ENCODE data around the gene GFPT2.

Gene GFPT2

GRCh38 chr5:180353048-180353979, at the start of gene GFPT2:
Gene GFPT2, minus strand, starts transcription at chr5:180353336. Its CDS starts 119 bp downstream, at chr5:180353217.
- no peaks in the 10 kb centered on the region for H3K9me3 ChIP-seq (ENCODE audit: control insufficient read depth, low read length)
- DNase-seq (ENCODE audit: low read depth) = peak; percentile 95

DNA sequence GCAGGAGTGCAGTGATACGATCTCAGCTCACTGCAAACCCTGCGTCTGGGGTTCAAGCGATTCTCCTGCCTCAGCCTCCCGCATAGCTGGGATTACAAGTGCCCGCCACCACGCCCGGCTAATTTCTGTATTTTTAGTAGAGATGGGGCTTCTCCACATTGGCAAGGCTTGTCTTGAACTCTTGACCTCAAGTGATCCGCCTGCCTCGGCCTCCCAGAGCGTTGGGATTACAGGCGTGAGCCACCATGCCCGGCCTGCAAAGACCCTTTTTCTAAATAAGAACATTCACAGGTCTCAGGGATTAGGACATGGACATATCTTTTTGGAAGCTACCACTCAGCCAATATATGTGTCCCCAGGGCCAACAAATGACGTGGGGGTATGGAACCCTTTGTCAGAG, 49.6 kb upstream of the GFPT2 start:
- no peaks in the 10 kb centered on the region for H3K4me1 ChIP-seq (ENCODE audit: control insufficient read depth, insufficient read depth, low read length)
- no peaks in the 10 kb centered on the region for H3K36me3 ChIP-seq (ENCODE audit: control insufficient read depth, insufficient read depth, low read length, severe bottlenecking)
- no peak overlapping the region for H3K9ac ChIP-seq (ENCODE audit: low read length)
- peaks cover 6% of the 10 kb centered on the region for H3K9me3 ChIP-seq (ENCODE audit: control insufficient read depth, low read length)
- DNase-seq (ENCODE audit: low read depth) = no peak
- H3K27me3 ChIP-seq (replicated peaks; ENCODE audit: control insufficient read depth, insufficient read depth, low read length) = no peaks in the 10 kb centered on the region
- no peak overlapping the region for H3K4me3 ChIP-seq (ENCODE audit: low read length)

More at GRCh38 chr5:180353048-180353979, at the start of gene GFPT2:
- peaks cover 9% of the 10 kb centered on the region for H3K27me3 ChIP-seq (replicated peaks; ENCODE audit: control insufficient read depth, insufficient read depth, low read length)
- no peaks in the 10 kb centered on the region for H3K36me3 ChIP-seq (ENCODE audit: control insufficient read depth, insufficient read depth, low read length, severe bottlenecking)
- H3K4me3 ChIP-seq (ENCODE audit: low read length) = peak within 1 kb of the TSS; percentile 89
- H3K9ac ChIP-seq (ENCODE audit: low read length) = peak within 1 kb of the TSS; percentile 89
- H3K4me1 ChIP-seq (ENCODE audit: control insufficient read depth, insufficient read depth, low read length) = peaks cover 25% of the 10 kb centered on the region

DNA sequence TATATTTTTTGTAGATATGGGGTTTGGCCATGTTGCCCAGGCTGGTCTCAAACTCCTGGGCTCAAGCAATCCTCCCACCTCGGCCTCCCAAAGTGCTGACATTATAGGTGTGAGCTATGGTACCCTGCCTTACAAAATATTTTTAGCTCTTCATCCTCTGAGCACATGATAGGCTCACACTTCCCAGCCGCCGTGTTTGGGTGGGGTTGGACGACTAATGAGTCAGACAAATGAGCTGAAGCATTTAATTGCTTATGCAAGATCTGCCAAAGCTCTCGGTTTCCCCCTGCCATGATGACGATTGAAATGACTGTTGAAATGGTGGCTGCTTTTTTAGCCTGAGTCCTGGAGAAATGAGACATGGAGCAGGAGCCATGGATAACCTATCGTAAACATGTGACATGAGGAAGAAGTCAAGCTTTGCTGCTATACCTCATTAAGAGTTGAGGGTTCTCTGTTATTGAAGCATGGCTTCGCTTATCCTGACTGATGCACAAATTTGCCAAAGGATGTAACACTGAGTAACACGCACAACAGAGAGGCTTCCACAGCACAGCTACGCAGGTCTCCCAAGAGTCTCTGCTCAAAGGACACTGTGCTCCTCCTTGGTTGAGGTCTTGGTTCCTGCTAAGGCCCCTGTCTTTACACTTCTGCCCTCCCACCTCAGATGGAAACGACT, 48.2 kb upstream of the GFPT2 start:
- H3K4me3 ChIP-seq (ENCODE audit: low read length) = no peak overlapping the region
- no peak for DNase-seq (ENCODE audit: low read depth)
- no peaks in the 10 kb centered on the region for H3K36me3 ChIP-seq (ENCODE audit: control insufficient read depth, insufficient read depth, low read length, severe bottlenecking)
- H3K9ac ChIP-seq (ENCODE audit: low read length) = no peak overlapping the region
- H3K9me3 ChIP-seq (ENCODE audit: control insufficient read depth, low read length) = peaks cover 3% of the 10 kb centered on the region
- no peaks in the 10 kb centered on the region for H3K4me1 ChIP-seq (ENCODE audit: control insufficient read depth, insufficient read depth, low read length)
- H3K27me3 ChIP-seq (replicated peaks; ENCODE audit: control insufficient read depth, insufficient read depth, low read length) = no peaks in the 10 kb centered on the region

GRCh38 chr5:180400416-180400815, 47.3 kb upstream of the GFPT2 start:
- Histone ChIP-seq H3K36me3 (ENCODE audit: control insufficient read depth, insufficient read depth, low read length, severe bottlenecking) (no peaks in the 10 kb centered on the region), H3K4me3 (ENCODE audit: low read length) (no peak overlapping the region), H3K27me3 (replicated peaks; ENCODE audit: control insufficient read depth, insufficient read depth, low read length) (no peaks in the 10 kb centered on the region), H3K9ac (ENCODE audit: low read length) (no peak overlapping the region), H3K4me1 (ENCODE audit: control insufficient read depth, insufficient read depth, low read length) (peaks cover 4% of the 10 kb centered on the region), H3K9me3 (ENCODE audit: control insufficient read depth, low read length) (peaks cover 3% of the 10 kb centered on the region)
- DNase-seq (ENCODE audit: low read depth) = no peak

- Histone ChIP-seq H3K9ac (ENCODE audit: low read length) (no peak overlapping the region), H3K4me3 (ENCODE audit: low read length) (no peak overlapping the region), H3K9me3 (ENCODE audit: control insufficient read depth, low read length) (peaks cover 3% of the 10 kb centered on the region), H3K4me1 (ENCODE audit: control insufficient read depth, insufficient read depth, low read length) (peaks cover 10% of the 10 kb centered on the region), H3K36me3 (ENCODE audit: control insufficient read depth, insufficient read depth, low read length, severe bottlenecking) (no peaks in the 10 kb centered on the region), H3K27me3 (replicated peaks; ENCODE audit: control insufficient read depth, insufficient read depth, low read length) (no peaks in the 10 kb centered on the region)
- no peak for DNase-seq (ENCODE audit: low read depth)
These were observed 46.5 kb upstream of the GFPT2 start for GRCh38 chr5:180399401-180400215.

DNA sequence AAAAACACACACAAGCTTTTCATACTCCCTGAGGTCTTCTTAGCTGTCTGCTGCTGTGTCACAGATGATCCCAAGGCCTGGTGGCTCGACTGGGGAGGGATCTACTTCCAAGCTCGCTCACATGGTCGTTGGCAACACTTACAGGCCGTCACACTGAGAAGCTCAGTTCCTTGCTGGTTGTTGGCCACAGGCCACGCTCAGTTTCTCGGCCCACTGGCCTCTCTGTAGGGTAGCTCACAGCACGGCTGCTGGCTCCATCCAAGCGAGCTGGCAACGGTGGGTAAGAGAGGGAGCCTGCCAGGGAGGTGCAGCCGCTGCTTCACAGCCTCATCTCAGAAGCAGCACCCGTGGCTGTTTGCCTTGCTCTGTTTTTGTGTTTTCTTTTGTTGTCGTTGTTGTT, 43.8 kb upstream of the GFPT2 start:
- no peak overlapping the region for H3K9ac ChIP-seq (ENCODE audit: low read length)
- no peak for DNase-seq (ENCODE audit: low read depth)
- H3K36me3 ChIP-seq (ENCODE audit: control insufficient read depth, insufficient read depth, low read length, severe bottlenecking) = no peaks in the 10 kb centered on the region
- H3K9me3 ChIP-seq (ENCODE audit: control insufficient read depth, low read length) = no peaks in the 10 kb centered on the region
- peaks cover 10% of the 10 kb centered on the region for H3K4me1 ChIP-seq (ENCODE audit: control insufficient read depth, insufficient read depth, low read length)
- H3K4me3 ChIP-seq (ENCODE audit: low read length) = no peak overlapping the region
- H3K27me3 ChIP-seq (replicated peaks; ENCODE audit: control insufficient read depth, insufficient read depth, low read length) = no peaks in the 10 kb centered on the region

DNA sequence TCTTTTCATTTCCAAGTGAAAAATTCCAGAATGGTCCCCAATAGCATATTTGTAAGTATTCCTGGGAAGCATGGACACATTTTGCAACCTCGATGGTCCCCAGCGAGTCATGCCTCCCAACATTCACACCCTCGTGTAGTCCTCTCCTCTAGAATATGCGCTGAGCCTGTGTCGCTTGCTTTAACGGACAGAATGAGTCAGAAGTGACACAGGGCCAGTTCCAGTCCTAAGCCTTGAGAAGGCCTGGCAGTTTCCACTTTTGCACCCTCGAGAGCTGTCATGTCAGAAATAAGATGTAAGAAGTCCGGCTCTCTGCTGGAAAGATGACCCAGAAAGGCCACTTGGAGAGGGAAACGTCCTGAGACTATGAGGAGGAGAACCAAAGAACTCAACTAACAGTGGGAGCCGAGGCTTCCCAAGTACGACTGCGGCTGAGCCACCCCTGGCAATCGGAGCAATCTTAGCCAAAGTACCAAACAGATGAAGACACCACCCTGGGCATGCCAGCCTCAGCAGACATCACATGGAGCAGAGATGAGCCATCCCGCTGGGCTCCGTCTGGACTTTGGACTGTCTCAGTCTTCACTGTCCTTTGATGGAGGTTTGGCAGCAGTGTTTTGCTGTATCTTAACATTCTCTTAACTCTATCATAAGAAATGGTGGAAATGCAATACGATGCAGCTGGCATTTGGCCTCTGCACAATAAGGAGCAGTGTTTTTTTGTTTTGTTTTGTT, 42.6 kb upstream of the GFPT2 start:
- H3K27me3 ChIP-seq (replicated peaks; ENCODE audit: control insufficient read depth, insufficient read depth, low read length) = no peaks in the 10 kb centered on the region
- peaks cover 10% of the 10 kb centered on the region for H3K4me1 ChIP-seq (ENCODE audit: control insufficient read depth, insufficient read depth, low read length)
- no peaks in the 10 kb centered on the region for H3K9me3 ChIP-seq (ENCODE audit: control insufficient read depth, low read length)
- H3K4me3 ChIP-seq (ENCODE audit: low read length) = no peak overlapping the region
- DNase-seq (ENCODE audit: low read depth) = no peak
- no peaks in the 10 kb centered on the region for H3K36me3 ChIP-seq (ENCODE audit: control insufficient read depth, insufficient read depth, low read length, severe bottlenecking)
- peak overlapping the region; percentile 31 for H3K9ac ChIP-seq (ENCODE audit: low read length)

GRCh38 chr5:180394031-180394636, 41.0 kb upstream of the GFPT2 start:
- Histone ChIP-seq H3K9ac (ENCODE audit: low read length) (no peak overlapping the region), H3K4me1 (ENCODE audit: control insufficient read depth, insufficient read depth, low read length) (peaks cover 14% of the 10 kb centered on the region), H3K9me3 (ENCODE audit: control insufficient read depth, low read length) (no peaks in the 10 kb centered on the region), H3K4me3 (ENCODE audit: low read length) (no peak overlapping the region), H3K27me3 (replicated peaks; ENCODE audit: control insufficient read depth, insufficient read depth, low read length) (no peaks in the 10 kb centered on the region), H3K36me3 (ENCODE audit: control insufficient read depth, insufficient read depth, low read length, severe bottlenecking) (no peaks in the 10 kb centered on the region)
- DNase-seq (ENCODE audit: low read depth) = no peak

DNA sequence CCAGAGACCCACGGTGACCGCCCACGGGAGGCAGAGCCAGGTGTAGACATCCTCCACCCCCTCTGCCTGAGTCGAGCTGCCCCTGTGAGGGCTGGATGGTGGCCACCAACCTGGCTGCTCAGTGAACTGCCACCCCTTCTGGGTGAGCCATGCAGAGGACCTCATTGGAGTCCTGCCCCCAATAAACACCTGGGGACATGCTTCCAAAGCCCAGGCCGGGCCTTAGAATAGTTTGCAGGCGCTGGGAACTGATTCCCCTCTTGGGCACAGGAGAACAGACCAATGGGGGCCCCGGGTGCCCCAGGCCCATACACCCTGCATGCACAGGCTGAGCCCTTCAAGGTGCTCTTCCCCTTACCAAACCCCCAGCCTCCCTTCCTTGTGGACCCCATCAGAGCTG, 38.1 kb upstream of the GFPT2 start:
- Histone ChIP-seq H3K36me3 (ENCODE audit: control insufficient read depth, insufficient read depth, low read length, severe bottlenecking) (no peaks in the 10 kb centered on the region), H3K9ac (ENCODE audit: low read length) (no peak overlapping the region), H3K4me1 (ENCODE audit: control insufficient read depth, insufficient read depth, low read length) (peaks cover 14% of the 10 kb centered on the region), H3K9me3 (ENCODE audit: control insufficient read depth, low read length) (no peaks in the 10 kb centered on the region), H3K4me3 (ENCODE audit: low read length) (no peak overlapping the region), H3K27me3 (replicated peaks; ENCODE audit: control insufficient read depth, insufficient read depth, low read length) (no peaks in the 10 kb centered on the region)
- DNase-seq (ENCODE audit: low read depth) = no peak

DNA sequence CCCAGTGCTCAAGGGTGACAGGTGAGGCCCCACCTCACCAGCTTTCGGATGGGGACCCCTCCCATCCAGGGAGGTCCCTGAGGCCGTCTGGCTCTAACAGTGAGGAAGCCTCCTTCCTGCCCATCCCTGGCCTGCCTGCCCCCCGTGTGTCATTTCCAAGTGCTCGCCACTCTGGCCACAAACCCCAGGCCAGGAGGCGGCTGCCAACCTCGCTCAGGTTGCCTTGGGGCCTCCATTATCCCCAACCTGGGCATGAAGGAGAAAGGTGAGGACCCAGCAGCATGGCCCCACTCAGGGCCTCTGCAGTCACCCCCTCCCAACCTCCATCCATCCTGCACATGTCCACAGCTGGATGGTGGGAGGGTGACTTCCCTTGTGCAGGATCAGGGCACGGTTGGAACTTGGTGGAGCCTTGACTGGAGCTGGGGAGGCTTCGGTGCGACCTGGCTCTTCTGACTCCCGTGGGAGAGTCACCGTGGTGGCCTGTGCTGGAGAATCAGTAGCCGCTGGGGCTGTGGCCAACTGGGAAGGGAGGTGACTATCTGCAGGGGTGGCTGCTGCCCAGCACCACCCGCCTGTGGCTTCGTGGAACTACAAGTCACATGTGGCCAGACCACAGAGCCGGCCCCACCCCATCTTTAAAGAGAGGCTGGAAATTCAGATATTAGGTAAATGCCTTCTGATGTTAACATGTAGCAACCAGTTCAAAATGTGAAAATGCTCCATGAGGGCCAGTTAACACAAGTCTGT, 37.5 kb upstream of the GFPT2 start:
- Histone ChIP-seq H3K9me3 (ENCODE audit: control insufficient read depth, low read length) (no peaks in the 10 kb centered on the region), H3K4me3 (ENCODE audit: low read length) (no peak overlapping the region), H3K4me1 (ENCODE audit: control insufficient read depth, insufficient read depth, low read length) (peaks cover 13% of the 10 kb centered on the region), H3K9ac (ENCODE audit: low read length) (no peak overlapping the region), H3K36me3 (ENCODE audit: control insufficient read depth, insufficient read depth, low read length, severe bottlenecking) (no peaks in the 10 kb centered on the region), H3K27me3 (replicated peaks; ENCODE audit: control insufficient read depth, insufficient read depth, low read length) (no peaks in the 10 kb centered on the region)
- DNase-seq (ENCODE audit: low read depth) = no peak

All from adipocyte (in vitro differentiated cells).